Right cardiac atrium (tissue), 5 donors: ENCODE results near the gene YPEL1. TPM values are rescaled to one million over a fixed set of nuclear protein-coding genes. Genes with fewer than 3 reads are reported as not detected.

Experiments
- ATAC-seq, 2 donors: fragments of 200-7000 bp; cut with Tn5 transposase; one replicate each; pipeline versions ENCODE4 v1.8.0 to v1.9.1; 2020; ENCODE audit warnings: moderate library complexity in 2 of 2, mild to moderate bottlenecking in 1 of 2
- DNase-seq, 3 donors: peaks; one replicate each; pipeline ENCODE4 v3.0.0-alpha.2; 2020
- H3K27ac ChIP-seq: one replicate; pipeline ENCODE4 v1.5.1; 2013; ENCODE audit warnings: mild to moderate bottlenecking, low read length, control low read depth, moderate library complexity
- H3K27me3 ChIP-seq: one replicate; pipeline ENCODE4 v1.6.1; 2013; ENCODE audit not compliant: control insufficient read depth, insufficient read depth
- H3K4me1 ChIP-seq: one replicate; pipeline ENCODE4 v1.6.1; 2013; ENCODE audit warnings: low read length; ENCODE audit not compliant: control insufficient read depth, insufficient read depth
- H3K4me3 ChIP-seq: one replicate; pipeline ENCODE4 v1.5.1; 2013; ENCODE audit warnings: low read length, control low read depth
- H3K9me3 ChIP-seq: one replicate; pipeline ENCODE4 v1.6.1; 2013; ENCODE audit warnings: low read length; ENCODE audit not compliant: control insufficient read depth
- WGBS: extraction: QIAGEN DNeasy Blood & Tissue Kit; methylation state at CpG from one replicate; pipeline ENCODE4 v1.1.7; 2013; 5-methylcytosine and 5-hydroxymethylcytosine counted together
- intact Hi-C, 4 donors: fragments of 100-400 bp; cut with DNase I; formaldehyde crosslinking; loops; one replicate each; pipeline versions ENCODE4 v1.11.0 to v1.14.0; 2022 to 2023
- long read RNA-seq, 4 donors: library from polyadenylated mRNA; unstranded; transcript quantifications; one replicate each; pipeline ENCODE4 v2.0.0, GENCODE V29; 2020 to 2021
- polyA plus RNA-seq: library from polyadenylated mRNA; stranded (reverse); fragments of 200-250 nt; gene quantifications from one replicate; pipeline ENCODE4 v1.2.3, GENCODE V29; 2013
- total RNA-seq, 4 donors: library from RNA; stranded (reverse); fragmentation: NEBNext Ultra II Directional; extraction: Animal tissue kit (Norgen Biotek cat#: 25700); gene quantifications; one replicate each; pipeline ENCODE4 v1.2.1, GENCODE V29; 2021
- donor health status: healthy with polysubstance abuse.
- donor health status: DM: no; HTN: yes; CAD: no.
- donor health status: DM: no; HTN: no; CAD: no.
- donor health status: DM: no; HTN: yes; CAD: no; lungs with severe emphysema.
- donor health status: DM: yes; HTN: yes; CAD: no.

Gene YPEL1
- total RNA-seq, result 10 to 100 TPM in 1 of 4 donors, 1 to 10 TPM in 3; 4.7 to 12.5 (median 6.4) TPM
- 4.1 TPM for polyA plus RNA-seq
- long read RNA-seq, donor 1, full-length matches to known transcripts, result 1 of 7 reads
- long read RNA-seq, donor 1, partial matches to known transcripts, result 1 of 7 reads
- long read RNA-seq, donor 1, other reads (novel, unspliced or antisense), result 5 of 7 reads
- long read RNA-seq, donor 2, full-length matches to known transcripts, result 2 of 4 reads
- long read RNA-seq, donor 2, partial matches to known transcripts, result 2 of 4 reads
- long read RNA-seq, donor 2, other reads (novel, unspliced or antisense), result 0 of 4 reads
- long read RNA-seq, donor 3, partial matches to known transcripts, result 0 of 7 reads
- long read RNA-seq, donor 3, other reads (novel, unspliced or antisense), result 7 of 7 reads
- long read RNA-seq, donor 4, full-length matches to known transcripts, result 5 of 12 reads
- long read RNA-seq, donor 4, partial matches to known transcripts, result 1 of 12 reads
- long read RNA-seq, donor 4, other reads (novel, unspliced or antisense), result 6 of 12 reads

DNA sequence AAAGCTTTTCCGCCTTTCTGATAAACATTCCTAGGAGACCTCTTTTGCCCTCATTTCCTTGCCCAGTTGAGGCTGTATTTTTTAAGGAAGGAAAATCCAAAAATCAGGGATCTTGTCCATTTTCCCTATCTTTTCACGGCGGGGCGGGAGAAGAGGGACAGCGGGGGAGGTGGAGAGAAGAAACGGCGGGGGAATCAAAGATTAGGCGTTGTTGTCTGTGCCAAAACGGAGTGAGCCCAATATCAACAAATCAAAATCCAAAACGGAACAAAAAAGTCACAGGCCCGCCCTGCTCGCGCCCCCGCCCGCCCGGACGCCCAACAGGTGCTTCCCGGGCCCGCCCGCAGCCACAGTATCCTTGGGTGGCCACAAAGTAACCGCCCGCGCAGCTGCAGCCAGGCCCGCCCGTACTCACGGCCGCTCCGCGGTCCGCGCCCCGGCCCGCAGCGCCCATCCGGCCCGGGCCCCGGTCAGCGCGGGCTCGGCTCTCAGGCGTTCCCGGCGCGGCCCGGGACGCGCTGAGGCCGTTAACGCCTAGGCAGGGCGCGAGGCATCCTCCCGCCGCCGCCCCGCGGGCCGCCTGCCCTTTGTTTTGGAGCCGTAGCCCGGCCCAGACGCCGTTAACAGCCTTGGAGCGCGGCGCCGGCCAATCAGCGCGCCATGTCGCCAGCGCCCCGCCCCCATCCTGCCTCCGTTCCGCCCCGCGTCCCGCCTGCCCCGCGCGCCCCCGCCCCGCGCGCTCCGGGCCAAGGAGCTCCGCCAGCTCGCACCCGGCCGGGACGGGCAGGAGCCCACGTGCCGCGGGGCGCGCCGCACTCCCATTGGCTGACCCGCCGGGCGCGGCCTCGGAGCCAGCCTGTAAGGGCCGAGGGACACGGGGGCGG is at the start of gene YPEL1:
YPEL1 (minus strand) TSS at position 595 of the 884 bp plus-strand sequence. CDS start 25,050 bp downstream, outside the sequence.
- under 1% methylated on average over 102 of the region's 102 CpGs for WGBS
- intact Hi-C loops, result no loop called here
- ATAC-seq, result peak; percentile 99

DNA sequence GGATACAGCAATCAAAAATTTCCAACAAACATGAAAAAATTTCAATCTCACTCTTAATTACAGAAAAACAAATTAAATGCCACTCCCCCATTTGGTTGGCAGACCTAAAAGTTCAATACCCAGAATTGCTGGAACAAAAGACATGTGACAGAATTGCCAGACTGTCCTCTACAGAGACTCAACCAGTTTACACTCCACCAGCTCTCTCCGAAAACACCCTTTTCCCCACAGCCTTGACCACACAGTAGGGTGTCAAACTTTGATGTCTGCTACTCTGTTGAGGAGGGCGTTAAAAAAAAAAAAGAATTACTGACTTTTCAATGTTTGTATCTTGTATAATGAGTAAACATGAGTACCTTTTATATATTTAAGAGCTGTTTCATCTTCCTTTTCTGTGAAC is 44.7 kb upstream of the YPEL1 start:
- 95% methylated on average over 2 of the region's 2 CpGs for WGBS
- no peak for ATAC-seq

More for the DNA sequence above, at the start of gene YPEL1:
- Histone ChIP-seq H3K9me3 (no peaks in the 10 kb centered on the region), H3K27ac (peak within 1 kb of the TSS; percentile 85), H3K4me1 (peaks cover 4% of the 10 kb centered on the region), H3K27me3 (no peaks in the 10 kb centered on the region), H3K4me3 (peak within 1 kb of the TSS; percentile 94)
- DNase-seq, result peak; percentile 97 to 99 (median 99)

DNA sequence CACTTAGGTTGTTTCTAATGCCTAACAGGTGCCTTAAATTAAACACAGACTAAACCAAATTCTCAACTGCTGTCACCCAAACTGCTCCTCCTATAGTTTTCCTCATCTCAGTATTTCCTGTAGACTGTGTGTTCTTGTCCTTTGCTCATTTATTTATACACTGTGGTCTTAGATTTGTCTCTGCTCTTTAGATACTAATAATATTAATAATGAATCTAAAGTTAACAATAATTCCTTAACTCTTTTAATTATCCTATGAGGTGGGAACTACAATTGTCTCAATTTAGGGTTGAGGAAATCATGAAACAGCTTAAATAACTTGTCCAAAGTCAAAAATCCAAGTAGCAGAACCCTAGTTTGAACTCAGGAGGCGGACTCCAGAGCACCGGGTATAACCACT is 43.9 kb upstream of the YPEL1 start:
- WGBS, result 94% methylated on average over 2 of the region's 2 CpGs
- intact Hi-C loops, result loop anchor here in 2 of 4 donors (10.0 kb wide), 2 partner anchors 85 to 155 kb away; partner anchors contain the start of gene MAPK1 (in 2 of the 2)
- ATAC-seq, result no peak
- Histone ChIP-seq H3K9me3 (no peaks in the 10 kb centered on the region), H3K27me3 (no peaks in the 10 kb centered on the region), H3K27ac (no peak overlapping the region), H3K4me1 (no peaks in the 10 kb centered on the region), H3K4me3 (no peak overlapping the region)
- no peak for DNase-seq

More for the DNA sequence above, 44.7 kb upstream of the YPEL1 start:
- no peak for DNase-seq
- Histone ChIP-seq H3K27ac (no peak overlapping the region), H3K9me3 (no peaks in the 10 kb centered on the region), H3K4me3 (no peak overlapping the region), H3K27me3 (no peaks in the 10 kb centered on the region), H3K4me1 (no peaks in the 10 kb centered on the region)
- intact Hi-C loops, result no loop called here

DNA sequence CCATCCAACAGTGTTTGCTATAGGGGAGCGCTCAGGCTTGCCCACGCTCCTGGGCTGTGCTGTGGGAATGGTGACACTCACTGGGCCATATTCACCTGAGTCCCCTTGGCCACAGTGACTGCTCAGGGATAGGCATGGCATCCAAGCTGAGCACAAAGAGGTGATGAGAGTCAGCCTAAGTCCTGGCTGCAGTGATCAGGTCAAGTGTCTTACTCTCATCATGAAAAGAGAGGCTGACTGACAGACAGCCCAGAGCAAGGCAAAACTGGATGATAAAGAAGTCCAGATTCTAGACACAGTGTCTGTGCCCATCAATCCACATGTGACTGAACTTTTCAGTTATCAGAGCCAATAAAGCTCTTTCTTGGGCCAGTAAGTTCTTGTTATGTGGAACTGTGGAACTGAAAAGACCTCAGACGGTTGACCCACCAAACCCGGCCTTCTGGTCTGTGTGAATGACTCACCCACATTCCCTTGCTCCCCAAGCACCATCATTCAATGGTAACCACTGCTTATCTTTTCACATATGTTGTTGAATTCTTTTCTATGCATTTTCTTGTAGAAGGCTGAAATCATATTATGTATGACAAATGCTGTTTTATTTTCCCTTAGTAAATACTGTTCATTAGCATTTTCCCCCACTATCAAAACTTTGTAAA is 43.2 kb upstream of the YPEL1 start:
- ATAC-seq (no peak), DNase-seq (no peak)
- Histone ChIP-seq H3K27ac (no peak overlapping the region), H3K4me3 (no peak overlapping the region), H3K4me1 (no peaks in the 10 kb centered on the region), H3K27me3 (no peaks in the 10 kb centered on the region), H3K9me3 (no peaks in the 10 kb centered on the region)
- 85% methylated on average over 4 of the region's 4 CpGs for WGBS
- intact Hi-C loops, result loop anchor here in 2 of 4 donors (10.0 kb wide), 2 partner anchors 86 to 156 kb away; partner anchors contain the start of gene MAPK1 (in 2 of the 2)

DNA sequence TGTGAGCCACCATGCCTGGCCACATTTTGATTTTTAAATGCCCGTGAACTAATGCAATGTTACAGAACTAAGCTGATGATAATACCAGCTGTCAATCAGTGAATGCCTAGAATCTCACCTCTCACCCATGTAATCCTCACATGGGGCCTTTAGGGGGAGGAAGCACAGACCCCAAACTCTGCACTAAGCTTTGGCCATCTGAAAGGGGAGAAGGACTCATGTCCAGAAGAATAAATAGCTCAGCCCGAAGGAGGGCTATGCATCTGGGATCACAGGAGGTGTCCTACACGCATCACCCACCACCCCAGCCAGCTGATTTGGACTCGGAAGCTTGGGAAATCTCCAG is 36.0 kb upstream of the YPEL1 start:
- no peaks in the 10 kb centered on the region for H3K9me3 ChIP-seq
- ATAC-seq (no peak), DNase-seq (no peak)
- no peaks in the 10 kb centered on the region for H3K27me3 ChIP-seq
- H3K4me3 ChIP-seq, result no peak overlapping the region
- no peaks in the 10 kb centered on the region for H3K4me1 ChIP-seq
- H3K27ac ChIP-seq, result no peak overlapping the region
- intact Hi-C loops, result loop anchor here in 2 of 4 donors (10.0 kb wide), 2 partner anchors 93 to 163 kb away; partner anchors contain the start of gene MAPK1 (in 2 of the 2)
- WGBS, result 91% methylated on average over 4 of the region's 4 CpGs

DNA sequence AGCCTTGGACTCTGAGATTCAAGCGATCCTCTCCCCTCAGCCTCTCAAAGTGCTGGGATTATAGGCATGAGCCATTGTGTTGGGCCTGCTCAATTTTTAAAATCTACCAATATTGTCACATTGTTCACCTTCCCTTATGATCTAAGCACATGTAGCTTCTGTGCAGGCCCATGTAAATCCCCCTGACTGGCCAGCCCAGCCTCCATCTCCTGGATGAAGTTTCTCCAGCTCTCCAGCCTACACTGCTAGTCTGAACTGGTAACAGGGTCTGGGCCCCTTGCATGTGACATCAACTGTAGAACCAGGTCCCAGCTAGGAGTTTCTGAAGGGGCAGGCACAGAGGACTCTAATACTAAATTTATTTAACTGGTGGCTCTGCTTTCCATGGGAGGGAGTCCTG is 32.8 kb upstream of the YPEL1 start:
- ATAC-seq, result no peak
- Histone ChIP-seq H3K4me3 (no peak overlapping the region), H3K27ac (no peak overlapping the region), H3K9me3 (no peaks in the 10 kb centered on the region), H3K4me1 (no peaks in the 10 kb centered on the region), H3K27me3 (no peaks in the 10 kb centered on the region)
- no peak for DNase-seq
- intact Hi-C loops, result no loop called here
- WGBS, result 64% methylated on average over 1 of the region's 1 CpG

- intact Hi-C loops, result no loop called here
- ATAC-seq, result peak; percentile 26 to 40
- no peak overlapping the region for H3K27ac ChIP-seq
Observed at GRCh38 chr22:21766691-21767462, 31.3 kb upstream of the YPEL1 start.

DNA sequence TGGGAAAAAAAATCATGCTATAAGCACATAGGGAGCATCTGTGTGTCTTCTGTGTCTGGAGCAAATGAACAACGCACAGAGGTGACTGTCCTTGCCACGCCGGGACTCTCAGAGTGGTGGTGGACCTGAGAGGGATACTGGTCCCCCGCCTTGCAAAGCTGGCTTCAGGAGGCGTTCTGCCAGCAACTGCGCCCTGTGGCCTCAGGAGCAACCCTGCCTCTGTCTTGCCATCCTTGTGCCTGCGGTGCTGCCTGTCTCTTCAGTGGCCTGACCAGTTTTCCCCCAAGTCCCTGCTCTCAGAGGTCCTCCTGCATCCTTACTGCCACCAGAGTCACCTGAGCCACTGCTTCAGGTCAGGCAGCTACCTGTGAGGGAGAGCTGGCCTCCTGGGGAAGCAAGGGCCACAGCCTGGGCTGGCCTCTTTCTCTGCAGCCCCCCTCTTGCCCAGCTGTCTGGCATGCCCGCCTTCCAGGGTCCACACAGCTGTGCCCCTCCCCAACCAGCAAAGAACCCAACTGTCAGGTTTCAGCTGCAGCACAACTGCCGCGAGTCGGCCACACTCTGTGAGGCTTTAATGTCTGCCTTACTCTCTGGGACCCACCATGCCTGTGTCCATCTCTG is 30.4 kb upstream of the YPEL1 start:
- 94% methylated on average over 11 of the region's 11 CpGs for WGBS
- no peak overlapping the region for H3K27ac ChIP-seq
- intact Hi-C loops, result no loop called here
- no peaks in the 10 kb centered on the region for H3K4me1 ChIP-seq
- DNase-seq (no peak), ATAC-seq (no peak)
- H3K4me3 ChIP-seq, result no peak overlapping the region
- H3K9me3 ChIP-seq, result no peaks in the 10 kb centered on the region
- no peaks in the 10 kb centered on the region for H3K27me3 ChIP-seq

More at GRCh38 chr22:21766691-21767462, 31.3 kb upstream of the YPEL1 start:
- Histone ChIP-seq H3K4me1 (no peaks in the 10 kb centered on the region), H3K4me3 (no peak overlapping the region), H3K9me3 (no peaks in the 10 kb centered on the region), H3K27me3 (no peaks in the 10 kb centered on the region)
- 84% methylated on average over 15 of the region's 15 CpGs for WGBS
- DNase-seq, result no peak

GRCh38 chr22:21764038-21764804 is 28.6 kb upstream of the YPEL1 start:
- intact Hi-C loops, result no loop called here
- Histone ChIP-seq H3K27me3 (no peaks in the 10 kb centered on the region), H3K9me3 (no peaks in the 10 kb centered on the region), H3K4me3 (no peak overlapping the region), H3K27ac (no peak overlapping the region), H3K4me1 (no peaks in the 10 kb centered on the region)
- ATAC-seq (no peak), DNase-seq (no peak)
- 87% methylated on average over 9 of the region's 9 CpGs for WGBS
